Naive thymus-derived CD8-positive, alpha-beta T cell (primary cell): ENCODE data around the gene ZNG1B. TPM values are rescaled to one million over a fixed set of nuclear protein-coding genes. Genes with fewer than 3 reads are reported as not detected.
A peak's percentile ranks its signal among the peaks of the same experiment; 100 is the strongest.
"Not testable (repeated sequence)": the region's sequence is repeated elsewhere in the genome, so short reads cannot be mapped to it uniquely, and the experiment has no call there.

Experiments
- ATAC-seq, 2 donors: fragments of 150-1000 bp; cut with Tn5 transposase in 1 of 2; sonication (Bioruptor Pico), chemical (Tn5 transposase) in 1 of 2; 1 replicate in 1 of 2; 2 replicates in 1 of 2; pipeline ENCODE4 v1.10.0; 2021; ENCODE audit warnings: mild to moderate bottlenecking in 2 of 2, moderate library complexity in 2 of 2
- POLR2A ChIA-PET: fragments of 350-600 bp; sonication (Branson Sonifier 250); formaldehyde crosslinking; loops from one replicate; lab custom pipeline; 2021; ENCODE audit warnings: antibody characterized with exemption; lab: Charles Lee
- DNase-seq, 10 donors: peaks; one replicate each; pipeline versions ENCODE4 v3.0.0 to v3.0.0-alpha.2; 2020 to 2022
- H3K27ac Mint-ChIP-seq, 10 donors: one replicate each; pipeline ENCODE4 v1.8.0; 2020 to 2022; ENCODE audit warnings: mild to moderate bottlenecking in 10 of 10, mixed read lengths in 10 of 10, moderate library complexity in 4 of 10, inconsistent platforms in 1 of 10
- H3K27me3 Mint-ChIP-seq, 5 donors: one replicate each; pipeline ENCODE4 v1.8.0; 2021 to 2022; ENCODE audit warnings: mixed read lengths in 5 of 5
- H3K36me3 Mint-ChIP-seq, 3 donors: one replicate each; pipeline ENCODE4 v1.8.0; 2020 to 2022; ENCODE audit warnings: mixed read lengths in 3 of 3, mild to moderate bottlenecking in 2 of 3, inconsistent platforms in 1 of 3
- H3K4me1 Mint-ChIP-seq, 4 donors: one replicate each; pipeline ENCODE4 v1.8.0; 2021 to 2022; ENCODE audit warnings: mixed read lengths in 4 of 4
- H3K4me3 Mint-ChIP-seq, 10 donors: one replicate each; pipeline ENCODE4 v1.8.0; 2020 to 2022; ENCODE audit warnings: mild to moderate bottlenecking in 10 of 10, mixed read lengths in 10 of 10, moderate library complexity in 6 of 10, inconsistent platforms in 1 of 10
- H3K9me3 Mint-ChIP-seq, 9 donors: one replicate each; pipeline ENCODE4 v1.8.0; 2020 to 2022; ENCODE audit warnings: mixed read lengths in 9 of 9, mild to moderate bottlenecking in 3 of 9, inconsistent platforms in 1 of 9, moderate library complexity in 1 of 9
- polyA plus RNA-seq, 3 donors: library from polyadenylated mRNA; unstranded; fragments of 300-500 nt; fragmentation: Illumina TruSeq; gene quantifications; one replicate each; pipeline ENCODE4 v1.2.3, GENCODE V29; 2021
- total RNA-seq, 8 experiments: library from RNA in 2 of 8; stranded (reverse) in 2 of 8; gene quantifications; one replicate each; pipeline ENCODE4 v1.2.3 and lab custom pipeline; 2021 to 2026

Gene ZNG1B
- total and polyA plus RNA-seq, 5 experiments from 2014 or later: 22.5 to 48.5 (median 25.1) TPM

- H3K36me3 Mint-ChIP-seq, H3K4me3 Mint-ChIP-seq, H3K9me3 Mint-ChIP-seq, H3K27me3 Mint-ChIP-seq, POLR2A ChIA-PET, H3K4me1 Mint-ChIP-seq, ATAC-seq, DNase-seq, H3K27ac Mint-ChIP-seq: not testable (repeated sequence)
Measured at GRCh38 chr2:113496527-113496926, 59.0 kb downstream of the ZNG1B start.

GRCh38 chr2:113498365-113498764 lies 60.9 kb downstream of the ZNG1B start, which contains the start of gene FOXD4L1:
Gene FOXD4L1 (plus strand): TSS chr2:113498665. CDS start chr2:113499257, 592 bp downstream.
- H3K27me3 Mint-ChIP-seq: peaks cover 3 to 17% (median 14%) of the 10 kb centered on the region in 5 donors
- POLR2A ChIA-PET, H3K27ac Mint-ChIP-seq, ATAC-seq, H3K9me3 Mint-ChIP-seq, DNase-seq, H3K36me3 Mint-ChIP-seq: not testable (repeated sequence)
- peak within 1 kb of the TSS in 6 of 10 donors; percentile 33 to 70 (median 56) for H3K4me3 Mint-ChIP-seq
- H3K4me1 Mint-ChIP-seq: peaks cover 5 to 13% (median 7%) of the 10 kb centered on the region in 4 donors

GRCh38 chr2:113499019-113499885 lies 61.8 kb downstream of the ZNG1B start:
- Mint-ChIP-seq H3K4me1 (peaks cover 5 to 15% (median 8%) of the 10 kb centered on the region in 4 donors), H3K4me3 (peak overlapping the region in 6 of 10 donors; percentile 26 to 70 (median 54)), H3K27me3 (peaks cover 3 to 19% (median 14%) of the 10 kb centered on the region in 5 donors)
- H3K36me3 Mint-ChIP-seq, ATAC-seq, POLR2A ChIA-PET, H3K9me3 Mint-ChIP-seq, H3K27ac Mint-ChIP-seq: not testable (repeated sequence)
- peak in 3 of 10 donors; percentile 24 to 62 (median 26) for DNase-seq

- ATAC-seq, H3K9me3 Mint-ChIP-seq, H3K27ac Mint-ChIP-seq, H3K36me3 Mint-ChIP-seq, POLR2A ChIA-PET: not testable (repeated sequence)
- Mint-ChIP-seq H3K4me3 (peak overlapping the region in 7 of 10 donors; percentile 48 to 81 (median 63)), H3K4me1 (peaks cover 5 to 17% (median 9%) of the 10 kb centered on the region in 4 donors), H3K27me3 (peaks cover 3 to 20% (median 15%) of the 10 kb centered on the region in 5 donors)
- DNase-seq: peak in 2 of 10 donors; percentile 20 to 59
Measured at GRCh38 chr2:113499886-113500722, 62.6 kb downstream of the ZNG1B start.

GRCh38 chr2:113500723-113501038 lies 63.2 kb downstream of the ZNG1B start:
- Mint-ChIP-seq H3K4me1 (peaks cover 5 to 17% (median 9%) of the 10 kb centered on the region in 4 donors), H3K27me3 (peaks cover 3 to 20% (median 15%) of the 10 kb centered on the region in 5 donors), H3K4me3 (peak overlapping the region in 7 of 10 donors; percentile 48 to 81 (median 63))
- ATAC-seq (peak; percentile 31 to 53), DNase-seq (peak in 5 of 10 donors; percentile 30 to 75 (median 51))
- H3K36me3 Mint-ChIP-seq, POLR2A ChIA-PET, H3K9me3 Mint-ChIP-seq, H3K27ac Mint-ChIP-seq: not testable (repeated sequence)

- H3K27ac Mint-ChIP-seq, H3K9me3 Mint-ChIP-seq, H3K36me3 Mint-ChIP-seq, POLR2A ChIA-PET: not testable (repeated sequence)
- peaks cover 3 to 24% (median 17%) of the 10 kb centered on the region in 5 donors for H3K27me3 Mint-ChIP-seq
- ATAC-seq (peak; percentile 3 to 22), DNase-seq (peak in 1 of 10 donors; percentile 18)
- H3K4me1 Mint-ChIP-seq: peaks cover 5 to 17% (median 9%) of the 10 kb centered on the region in 4 donors
- peak overlapping the region in 9 of 10 donors; percentile 41 to 79 (median 69) for H3K4me3 Mint-ChIP-seq
Measured at GRCh38 chr2:113502216-113503093, 65.0 kb downstream of the ZNG1B start.

GRCh38 chr2:113503094-113504042 lies 65.9 kb downstream of the ZNG1B start:
- peak in 6 of 10 donors; percentile 15 to 62 (median 34) for DNase-seq
- Mint-ChIP-seq H3K4me1 (peaks cover 5 to 17% (median 10%) of the 10 kb centered on the region in 4 donors), H3K27me3 (peaks cover 4 to 30% (median 11%) of the 10 kb centered on the region in 5 donors), H3K4me3 (peak overlapping the region in 9 of 10 donors; percentile 6 to 79 (median 69))
- H3K9me3 Mint-ChIP-seq, POLR2A ChIA-PET, H3K36me3 Mint-ChIP-seq, H3K27ac Mint-ChIP-seq: not testable (repeated sequence)
- ATAC-seq: peak; percentile 73 to 80

- H3K9me3 Mint-ChIP-seq, H3K27ac Mint-ChIP-seq, H3K36me3 Mint-ChIP-seq, POLR2A ChIA-PET, ATAC-seq: not testable (repeated sequence)
- Mint-ChIP-seq H3K27me3 (peaks cover 4 to 28% (median 11%) of the 10 kb centered on the region in 5 donors), H3K4me3 (peak overlapping the region in 6 of 10 donors; percentile 22 to 64 (median 48)), H3K4me1 (peaks cover 5 to 17% (median 10%) of the 10 kb centered on the region in 4 donors)
- peak in 1 of 10 donors; percentile 10 for DNase-seq
Measured at GRCh38 chr2:113504081-113504480, 66.6 kb downstream of the ZNG1B start.

- POLR2A ChIA-PET, H3K36me3 Mint-ChIP-seq, DNase-seq, H3K4me3 Mint-ChIP-seq, H3K4me1 Mint-ChIP-seq, H3K9me3 Mint-ChIP-seq, H3K27ac Mint-ChIP-seq: not testable (repeated sequence)
- ATAC-seq: peak in 1 of 2 donors; percentile 12
- H3K27me3 Mint-ChIP-seq: peaks cover 6 to 26% (median 9%) of the 10 kb centered on the region in 5 donors
Measured at GRCh38 chr2:113507394-113508140, 70.1 kb downstream of the ZNG1B start.

- H3K4me1 Mint-ChIP-seq, H3K4me3 Mint-ChIP-seq, POLR2A ChIA-PET, ATAC-seq, H3K36me3 Mint-ChIP-seq, H3K9me3 Mint-ChIP-seq, H3K27ac Mint-ChIP-seq, DNase-seq: not testable (repeated sequence)
- peaks cover 6 to 23% (median 8%) of the 10 kb centered on the region in 5 donors for H3K27me3 Mint-ChIP-seq
Measured at GRCh38 chr2:113508187-113508586, 70.7 kb downstream of the ZNG1B start.
